K562 (cell line): Measurements from ENCODE around the gene ETS2. TPM values are rescaled to one million over a fixed set of nuclear protein-coding genes. Genes with fewer than 3 reads are reported as not detected.

Source experiments
- BCLAF1 ChIP-seq, 2 experiments: fragments of 450-650 bp in 1 of 2; IDR thresholded peaks; 2 replicates each; pipeline ENCODE4 v1.6.1; 2011 to 2017; ENCODE audit warnings: low read depth in 2 of 2, antibody characterized with exemption in 1 of 2, borderline replicate concordance in 1 of 2, low read length in 1 of 2, mild to moderate bottlenecking in 1 of 2, mixed read lengths in 1 of 2; ENCODE audit not compliant: control insufficient read depth in 1 of 2
- DIDO1 ChIP-seq: fragments of 450-650 bp; IDR thresholded peaks from 2 replicates; pipeline ENCODE4 v1.6.1; 2016; ENCODE audit warnings: low read depth, missing biosample characterization, missing genetic modification characterization
- GATAD2B ChIP-seq: fragments of 450-650 bp; IDR thresholded peaks from 2 replicates; pipeline ENCODE4 v1.6.1; 2017; ENCODE audit warnings: mild to moderate bottlenecking, borderline replicate concordance
- KDM1A ChIP-seq, 2 experiments: fragments of 450-650 bp; IDR thresholded peaks; 2 replicates each; pipeline ENCODE4 v1.6.1; 2016; ENCODE audit warnings: mild to moderate bottlenecking in 2 of 2
- NRF1 ChIP-seq, 2 experiments: fragments of 450-650 bp; IDR thresholded peaks in 1 of 2; conservative IDR thresholded peaks in 1 of 2; 2 replicates each; pipeline ENCODE4 v1.6.1; 2014; ENCODE audit warnings: mild to moderate bottlenecking in 2 of 2
- PKNOX1 ChIP-seq: fragments of 450-650 bp; IDR thresholded peaks from 2 replicates; pipeline ENCODE4 v1.6.1; 2016
- RAD21 ChIP-seq, 2 experiments: fragments of 250-450 bp in 1 of 2; fragments of 450-650 bp in 1 of 2; sonication (Bioruptor Pico) in 1 of 2; formaldehyde crosslinking in 1 of 2; IDR thresholded peaks in 1 of 2; conservative IDR thresholded peaks in 1 of 2; 2 replicates each; pipeline versions ENCODE4 v1.4.0 to v1.8.0; 2020 to 2022; ENCODE audit warnings: mild to moderate bottlenecking in 2 of 2, moderate library complexity in 1 of 2
- RBFOX2 ChIP-seq: fragments of 200-400 bp; formaldehyde crosslinking; IDR thresholded peaks from 2 replicates; pipeline ENCODE4 v1.6.1; 2017; ENCODE audit warnings: low read depth, mild to moderate bottlenecking, low read length, moderate library complexity
- SMARCB1 ChIP-seq: IDR thresholded peaks from 2 replicates; pipeline ENCODE4 v1.6.1; 2011; ENCODE audit warnings: improper control_type of control experiment, low read depth; ENCODE audit not compliant: insufficient read length
- THRAP3 ChIP-seq: fragments of 450-650 bp; IDR thresholded peaks from 2 replicates; pipeline ENCODE4 v1.6.1; 2016; ENCODE audit warnings: mild to moderate bottlenecking, inconsistent platforms, borderline replicate concordance
- USF2 ChIP-seq: sonication (generic); formaldehyde crosslinking; IDR thresholded peaks from 2 replicates; pipeline ENCODE4 v1.5.0; 2020; ENCODE audit warnings: missing genetic modification reagents
- ZNF764 ChIP-seq: fragments of 250-450 bp; sonication (Bioruptor Pico); IDR thresholded peaks from 2 replicates; pipeline ENCODE4 v1.4.0; 2020; ENCODE audit warnings: low read depth, mild to moderate bottlenecking, moderate library complexity
- ZNF77 ChIP-seq: fragments of 250-450 bp; sonication (Bioruptor Pico); IDR thresholded peaks from 2 replicates; pipeline ENCODE4 v1.5.0; 2020
- ZNF79 ChIP-seq: fragments of 250-450 bp; sonication (Bioruptor Pico); IDR thresholded peaks from 2 replicates; pipeline ENCODE4 v1.4.0; 2020; ENCODE audit warnings: low read depth, mild to moderate bottlenecking, moderate library complexity
- ZZZ3 ChIP-seq: fragments of 450-650 bp; IDR thresholded peaks from 2 replicates; pipeline ENCODE4 v1.6.1; 2016; ENCODE audit warnings: antibody characterized with exemption, mild to moderate bottlenecking, moderate library complexity
- polyA plus RNA-seq, 8 experiments: library from polyadenylated mRNA; depleted of rRNA in 4 of 8; stranded (reverse) in 5 of 8; unstranded in 3 of 8; fragments of >200 nt; fragmentation: Nextera tagmentation in 2 of 8; fragmentation: Illumina TruSeq in 1 of 8; extraction: Ambion mirVana in 2 of 8; extraction: Trizol in 1 of 8; gene quantifications; 2 replicates each; pipeline versions ENCODE4 v1.2.1 to v1.2.3, GENCODE V29; 2011 to 2014; ENCODE audit warnings: inconsistent platforms in 1 of 8, missing spikeins in 1 of 8
- total RNA-seq, 7 experiments: library from RNA; depleted of rRNA in 6 of 7; stranded (reverse); fragments of >200 nt in 6 of 7; fragmentation: Illumina TruSeq in 2 of 7; extraction: Trizol in 2 of 7; gene quantifications; 2 replicates each; pipeline versions ENCODE4 v1.2.1 to v1.2.3, GENCODE V29; 2011 to 2021; ENCODE audit warnings: low replicate concordance in 1 of 7
- TF ChIP-seq, protein P1 (sequence below): fragments of 450-650 bp; formaldehyde crosslinking; IDR thresholded peaks from 2 replicates; pipeline ENCODE4 v1.4.0; 2020; ENCODE audit warnings: mild to moderate bottlenecking, moderate library complexity
- TF ChIP-seq, protein P2 (sequence below): sonication (generic); formaldehyde crosslinking; IDR thresholded peaks from 2 replicates; pipeline ENCODE4 v1.8.1; 2023; ENCODE audit warnings: missing genetic modification reagents, mild to moderate bottlenecking, borderline replicate concordance

ETS2 gene
- total and polyA plus RNA-seq, 9 of the 15 experiments (the other 6 are each of a cell fraction or from before 2014, with no cell fraction given), result 1.7 to 24.4 (median 12.2) TPM

DNA sequence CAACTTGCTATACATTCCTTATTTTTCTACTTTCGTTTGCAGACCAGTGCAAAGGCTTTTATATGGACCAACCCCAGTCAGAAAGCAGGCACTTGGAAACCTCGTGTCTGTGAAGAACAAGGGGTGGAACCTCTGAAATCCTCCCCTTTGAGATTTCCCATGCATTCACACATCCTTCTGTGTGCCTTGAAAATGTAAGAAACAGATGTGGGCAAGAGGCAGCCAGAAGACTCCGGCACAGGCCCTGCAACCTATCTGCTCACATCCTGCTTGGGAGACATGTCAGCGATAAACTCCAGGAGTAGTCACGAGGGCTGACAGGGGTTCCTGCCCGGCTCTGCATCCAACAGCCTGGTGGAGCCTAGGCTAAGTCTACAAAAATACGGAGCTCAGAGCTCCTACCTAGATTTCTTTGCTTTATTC is 42.5 kb downstream of the ETS2 start (continued):
- no peak for TF ChIP-seq SMARCB1
- TF ChIP-seq ZNF77 (CRISPR knock-in tag), result no peak
- TF ChIP-seq USF2 (CRISPR knock-in tag), result peak; percentile 54
- TF ChIP-seq ZNF79 (CRISPR knock-in tag), result no peak; the same call in 1 of the 2 replicates
- TF ChIP-seq RBFOX2, result no peak
- TF ChIP-seq, protein P1, sequence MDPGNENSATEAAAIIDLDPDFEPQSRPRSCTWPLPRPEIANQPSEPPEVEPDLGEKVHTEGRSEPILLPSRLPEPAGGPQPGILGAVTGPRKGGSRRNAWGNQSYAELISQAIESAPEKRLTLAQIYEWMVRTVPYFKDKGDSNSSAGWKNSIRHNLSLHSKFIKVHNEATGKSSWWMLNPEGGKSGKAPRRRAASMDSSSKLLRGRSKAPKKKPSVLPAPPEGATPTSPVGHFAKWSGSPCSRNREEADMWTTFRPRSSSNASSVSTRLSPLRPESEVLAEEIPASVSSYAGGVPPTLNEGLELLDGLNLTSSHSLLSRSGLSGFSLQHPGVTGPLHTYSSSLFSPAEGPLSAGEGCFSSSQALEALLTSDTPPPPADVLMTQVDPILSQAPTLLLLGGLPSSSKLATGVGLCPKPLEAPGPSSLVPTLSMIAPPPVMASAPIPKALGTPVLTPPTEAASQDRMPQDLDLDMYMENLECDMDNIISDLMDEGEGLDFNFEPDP (CRISPR knock-in tag), result no peak
- TF ChIP-seq BCLAF1 (IDR thresholded peaks at IDR 0.05; ENCODE audit: borderline replicate concordance in 1 of 2, control insufficient read depth in 1 of 2, low read depth in 2 of 2, low read length in 1 of 2), result no peak
- TF ChIP-seq KDM1A (IDR thresholded peaks at IDR 0.05), result no peak
- no peak for TF ChIP-seq GATAD2B
- no peak for TF ChIP-seq ZZZ3
- TF ChIP-seq ZNF764, result no peak
- no peak for TF ChIP-seq THRAP3
- TF ChIP-seq PKNOX1, result peak; percentile 22; the same call in 1 of the 2 replicates
- no peak for TF ChIP-seq DIDO1 (tag)
- 0 out of 4 replicates have a peak, but pooled peaks have one; percentile 9 to 26 for TF ChIP-seq NRF1 (conservative IDR thresholded peaks at IDR 0.05 in 1 of 2, IDR thresholded peaks at IDR 0.05 in 1 of 2)
- TF ChIP-seq, protein P2, sequence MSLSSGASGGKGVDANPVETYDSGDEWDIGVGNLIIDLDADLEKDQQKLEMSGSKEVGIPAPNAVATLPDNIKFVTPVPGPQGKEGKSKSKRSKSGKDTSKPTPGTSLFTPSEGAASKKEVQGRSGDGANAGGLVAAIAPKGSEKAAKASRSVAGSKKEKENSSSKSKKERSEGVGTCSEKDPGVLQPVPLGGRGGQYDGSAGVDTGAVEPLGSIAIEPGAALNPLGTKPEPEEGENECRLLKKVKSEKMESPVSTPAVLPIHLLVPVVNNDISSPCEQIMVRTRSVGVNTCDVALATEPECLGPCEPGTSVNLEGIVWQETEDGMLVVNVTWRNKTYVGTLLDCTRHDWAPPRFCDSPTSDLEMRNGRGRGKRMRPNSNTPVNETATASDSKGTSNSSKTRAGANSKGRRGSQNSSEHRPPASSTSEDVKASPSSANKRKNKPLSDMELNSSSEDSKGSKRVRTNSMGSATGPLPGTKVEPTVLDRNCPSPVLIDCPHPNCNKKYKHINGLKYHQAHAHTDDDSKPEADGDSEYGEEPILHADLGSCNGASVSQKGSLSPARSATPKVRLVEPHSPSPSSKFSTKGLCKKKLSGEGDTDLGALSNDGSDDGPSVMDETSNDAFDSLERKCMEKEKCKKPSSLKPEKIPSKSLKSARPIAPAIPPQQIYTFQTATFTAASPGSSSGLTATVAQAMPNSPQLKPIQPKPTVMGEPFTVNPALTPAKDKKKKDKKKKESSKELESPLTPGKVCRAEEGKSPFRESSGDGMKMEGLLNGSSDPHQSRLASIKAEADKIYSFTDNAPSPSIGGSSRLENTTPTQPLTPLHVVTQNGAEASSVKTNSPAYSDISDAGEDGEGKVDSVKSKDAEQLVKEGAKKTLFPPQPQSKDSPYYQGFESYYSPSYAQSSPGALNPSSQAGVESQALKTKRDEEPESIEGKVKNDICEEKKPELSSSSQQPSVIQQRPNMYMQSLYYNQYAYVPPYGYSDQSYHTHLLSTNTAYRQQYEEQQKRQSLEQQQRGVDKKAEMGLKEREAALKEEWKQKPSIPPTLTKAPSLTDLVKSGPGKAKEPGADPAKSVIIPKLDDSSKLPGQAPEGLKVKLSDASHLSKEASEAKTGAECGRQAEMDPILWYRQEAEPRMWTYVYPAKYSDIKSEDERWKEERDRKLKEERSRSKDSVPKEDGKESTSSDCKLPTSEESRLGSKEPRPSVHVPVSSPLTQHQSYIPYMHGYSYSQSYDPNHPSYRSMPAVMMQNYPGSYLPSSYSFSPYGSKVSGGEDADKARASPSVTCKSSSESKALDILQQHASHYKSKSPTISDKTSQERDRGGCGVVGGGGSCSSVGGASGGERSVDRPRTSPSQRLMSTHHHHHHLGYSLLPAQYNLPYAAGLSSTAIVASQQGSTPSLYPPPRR (CRISPR knock-in tag), result no peak
- TF ChIP-seq RAD21 (CRISPR knock-in tag; conservative IDR thresholded peaks at IDR 0.05 in 1 of 2, IDR thresholded peaks at IDR 0.05 in 1 of 2), result no peak
